ENCODE measurements around the gene ELN. TPM values are rescaled to one million over a fixed set of nuclear protein-coding genes. Genes with fewer than 3 reads are reported as not detected.

ELN gene
- total and polyA plus RNA-seq, 9 of the 15 experiments (the other 6 are each of a cell fraction or from before 2014, with no cell fraction given): 0.20 TPM; not detected in 8

DNA sequence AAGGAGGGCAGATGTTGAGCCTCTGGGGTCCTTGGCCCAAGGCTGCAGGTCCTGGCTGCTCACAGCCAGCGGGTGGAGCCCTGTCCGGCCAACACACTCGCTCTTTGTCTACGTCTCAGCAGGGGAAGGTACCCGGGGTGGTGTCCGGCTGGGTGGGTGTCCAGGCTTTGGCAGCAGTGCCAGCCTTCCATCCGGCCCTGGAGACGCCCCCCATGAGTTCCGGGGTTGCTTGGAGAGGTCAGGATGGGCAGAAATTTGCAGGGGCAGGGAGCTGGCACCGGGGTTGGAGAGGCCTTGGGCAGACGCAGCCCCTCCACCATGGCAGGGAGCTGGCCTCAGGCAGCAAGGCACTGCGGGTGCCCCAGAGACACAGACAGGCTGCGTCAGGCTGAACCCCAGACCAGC is 42.2 kb upstream of the ELN start:
- no TSS peak for BruUV-seq (replicated peaks)
- TF ChIP-seq HMG20A (CRISPR knock-in tag; conservative IDR thresholded peaks at IDR 0.05): no peak
- no peak for TF ChIP-seq ZNF644 (tag; IDR thresholded peaks at IDR 0.05; ENCODE audit: low read depth)
- no peak for TF ChIP-seq MITF (IDR thresholded peaks at IDR 0.05)
- no peak for TF ChIP-seq ZNF696 (CRISPR knock-in tag; conservative IDR thresholded peaks at IDR 0.05)
- TF ChIP-seq ZNF780A (CRISPR knock-in tag; IDR thresholded peaks at IDR 0.05): no peak
- no peak for TF ChIP-seq SMAD4 (CRISPR knock-in tag; conservative IDR thresholded peaks at IDR 0.05)
- TF ChIP-seq FOXJ3 (CRISPR knock-in tag; IDR thresholded peaks at IDR 0.05): no peak
- TF ChIP-seq, protein P1, sequence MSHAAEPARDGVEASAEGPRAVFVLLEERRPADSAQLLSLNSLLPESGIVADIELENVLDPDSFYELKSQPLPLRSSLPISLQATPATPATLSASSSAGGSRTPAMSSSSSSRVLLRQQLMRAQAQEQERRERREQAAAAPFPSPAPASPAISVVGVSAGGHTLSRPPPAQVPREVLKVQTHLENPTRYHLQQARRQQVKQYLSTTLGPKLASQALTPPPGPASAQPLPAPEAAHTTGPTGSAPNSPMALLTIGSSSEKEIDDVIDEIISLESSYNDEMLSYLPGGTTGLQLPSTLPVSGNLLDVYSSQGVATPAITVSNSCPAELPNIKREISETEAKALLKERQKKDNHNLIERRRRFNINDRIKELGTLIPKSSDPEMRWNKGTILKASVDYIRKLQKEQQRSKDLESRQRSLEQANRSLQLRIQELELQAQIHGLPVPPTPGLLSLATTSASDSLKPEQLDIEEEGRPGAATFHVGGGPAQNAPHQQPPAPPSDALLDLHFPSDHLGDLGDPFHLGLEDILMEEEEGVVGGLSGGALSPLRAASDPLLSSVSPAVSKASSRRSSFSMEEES (CRISPR knock-in tag; IDR thresholded peaks at IDR 0.05): no peak
- DNase-seq (ENCODE audit: extremely low read depth in 1 of 4, low spot score in 3 of 4) (no peak), FAIRE-seq (no peak), ATAC-seq (0 out of 3 replicates have a peak, but pooled peaks have one; percentile 24)
- 10% methylated on average over 13 of the region's 13 CpGs for WGBS (ENCODE audit: insufficient coverage, low coverage, missing lambda C conversion rate)
- Histone ChIP-seq H3K27ac (ENCODE audit: extremely low read depth, low read depth, low read length) (no peak overlapping the region), H3K9me3 (replicated peaks; ENCODE audit: control insufficient read depth, insufficient read depth, low read depth, low read length) (no peaks in the 10 kb centered on the region), H4K20me1 (replicated peaks; ENCODE audit: control insufficient read depth, insufficient read depth, low read length) (0 out of 2 replicates have a peak, but pooled peaks cover 5% of the 10 kb centered on the region), H3K36me3 (ENCODE audit: control insufficient read depth, insufficient read depth, low read length) (no peaks in the 10 kb centered on the region), H3K4me1 (replicated peaks in 1 of 2; ENCODE audit: control insufficient read depth in 2 of 2, insufficient read depth in 2 of 2, low read length in 2 of 2) (peaks cover 3 to 19% of the 10 kb centered on the region in 2 experiments; a peak in 3 of 5 replicates), H3K9ac (ENCODE audit: insufficient read depth in 1 of 2, low read depth in 2 of 2, low read length in 2 of 2) (no peak overlapping the region), H3K9me1 (ENCODE audit: control insufficient read depth, insufficient read depth, low read length) (no peaks in the 10 kb centered on the region), H3K4me3 (no peak overlapping the region), H3K4me2 (ENCODE audit: insufficient read depth, low read length) (no peak overlapping the region), H2AFZ (ENCODE audit: low read depth, low read length) (no peak overlapping the region), H3K27me3 (ENCODE audit: control insufficient read depth in 2 of 2, insufficient read depth in 2 of 2, low read length in 2 of 2) (peaks cover 41 to 70% of the 10 kb centered on the region in 2 experiments), H3K79me2 (ENCODE audit: control insufficient read depth, insufficient read depth, low read length) (no peaks in the 10 kb centered on the region)
- in situ Hi-C loops (cut with MboI) (no loop called here), intact Hi-C loops (cut with micrococcal nuclease) (no loop called here)
- ChIA-PET POLR2A (interaction anchor here (1.6 kb wide), 1 partner anchor 9 kb away, joined by 5 read pairs; no protein-coding TSS in a partner anchor), CTCF (ENCODE audit: low intra/inter-chr PET ratio) (no interaction called here)
